Islet precursor cell (in vitro differentiated cells): ENCODE measurements around the gene PGF.

Experiments
- DNase-seq: peaks from one replicate; pipeline ENCODE4 v3.0.0-alpha.2; 2018

PGF gene

DNA sequence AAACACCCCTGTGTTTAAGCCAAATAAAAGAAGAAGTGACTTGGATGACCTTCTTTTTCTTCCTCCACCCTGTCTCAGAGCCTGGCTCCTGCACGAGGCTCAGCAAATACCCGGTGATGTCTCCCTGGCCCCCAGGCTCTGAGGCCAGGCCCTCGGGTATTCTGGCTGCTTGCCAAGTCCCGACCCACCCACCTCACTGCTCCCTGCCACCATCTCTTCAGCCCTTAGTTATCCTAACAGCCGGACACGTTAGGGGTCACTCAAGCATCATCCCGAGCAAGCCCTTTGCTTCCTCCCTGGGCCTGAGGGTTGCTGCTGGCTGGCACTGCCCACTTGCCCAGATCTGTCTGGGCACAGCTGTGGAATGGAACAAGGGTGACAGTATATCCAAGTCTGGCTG is 39.6 kb downstream of the PGF start:
- DNase-seq: no peak

DNA sequence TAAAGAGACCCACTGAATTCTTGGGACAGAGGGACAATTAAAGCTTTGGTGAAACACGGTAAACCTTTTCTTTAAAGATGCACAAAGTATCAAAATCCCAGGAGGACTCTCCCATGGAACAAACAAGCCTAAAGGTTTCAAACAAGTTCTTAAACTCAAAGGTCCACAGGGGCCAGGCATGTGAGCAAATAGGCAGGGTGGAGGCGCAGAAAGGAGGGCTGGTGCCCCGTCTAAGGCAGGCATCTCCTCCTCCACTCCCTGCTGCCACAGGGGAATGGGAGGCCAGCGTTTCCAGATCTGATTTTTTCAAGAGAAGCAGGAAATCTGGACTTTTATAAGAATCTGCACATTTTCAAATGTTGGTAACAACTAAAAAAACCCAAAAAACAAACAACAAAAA is 40.0 kb downstream of the PGF start:
- DNase-seq: no peak

DNA sequence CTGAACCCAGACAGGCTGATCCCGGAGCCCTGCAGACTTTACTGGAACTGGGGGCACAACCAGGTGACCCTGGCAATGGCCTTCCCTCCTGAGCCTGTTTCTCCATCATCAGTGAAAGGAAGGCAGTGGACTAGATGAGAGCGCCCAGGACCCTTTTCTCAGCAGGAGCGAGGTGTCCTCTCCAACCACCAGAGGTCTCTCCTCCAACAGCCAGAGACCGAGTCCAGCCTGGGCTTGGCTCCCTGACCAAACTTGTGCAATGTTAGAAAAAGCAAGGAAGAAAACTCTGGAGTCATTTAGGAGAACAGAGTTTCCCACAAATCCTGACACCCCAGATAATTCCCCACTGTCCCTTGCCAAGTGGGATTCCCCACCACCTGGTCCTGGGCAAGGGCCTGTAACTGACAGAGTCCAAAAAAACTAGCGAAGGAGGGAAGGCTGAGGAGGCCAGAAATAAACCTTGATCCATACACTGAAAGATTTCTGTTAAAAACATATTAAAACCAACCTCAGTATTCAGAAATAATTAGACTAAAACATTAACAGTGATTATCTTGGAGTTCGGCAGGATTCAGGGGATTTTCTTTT is 41.3 kb downstream of the PGF start:
- peak; percentile 84 for DNase-seq

DNA sequence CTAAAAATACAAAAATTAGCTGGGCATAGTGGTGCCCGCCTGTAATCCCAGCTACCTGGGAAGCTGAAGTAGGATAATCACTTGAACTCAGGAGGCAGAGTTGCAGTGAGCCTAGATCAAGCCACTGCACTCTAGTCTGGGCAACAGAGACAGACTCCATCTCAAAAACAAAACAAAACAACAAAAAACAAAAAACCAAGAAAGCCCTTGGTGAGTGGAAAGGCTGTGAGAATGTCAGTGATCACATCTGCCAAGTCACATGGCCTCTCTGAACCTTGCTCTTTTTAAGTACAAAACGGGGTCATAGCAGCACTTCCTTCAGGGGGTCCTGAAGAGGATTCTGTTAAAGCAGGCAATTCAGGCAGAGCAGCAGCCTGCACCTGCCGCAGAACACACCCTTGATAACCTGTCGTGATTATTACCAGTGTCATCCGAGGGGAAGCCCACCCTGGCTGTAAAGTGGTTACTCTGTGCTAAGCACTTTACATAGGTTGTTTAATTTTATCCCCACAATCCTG is 41.9 kb downstream of the PGF start:
- no peak for DNase-seq

DNA sequence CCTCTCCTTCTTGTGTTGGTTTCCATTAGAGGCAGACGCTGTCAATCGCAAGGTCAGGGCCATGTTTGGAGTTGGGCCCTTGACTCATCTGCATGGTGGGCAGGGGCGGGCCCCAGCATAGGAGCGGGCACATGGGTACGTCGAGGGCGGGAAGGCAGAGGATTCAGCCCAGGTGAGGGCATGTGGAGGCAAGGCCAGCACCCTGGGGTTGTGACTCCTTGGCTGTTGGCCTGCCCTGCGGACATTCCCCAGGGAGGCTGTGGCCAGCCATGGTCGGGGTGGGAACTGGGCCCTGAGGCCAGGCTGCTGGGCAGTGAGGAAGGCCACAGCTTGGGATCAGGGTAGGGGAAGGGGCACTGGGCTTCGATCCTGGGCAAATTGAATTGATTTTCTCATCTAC is 42.6 kb downstream of the PGF start:
- no peak for DNase-seq

DNA sequence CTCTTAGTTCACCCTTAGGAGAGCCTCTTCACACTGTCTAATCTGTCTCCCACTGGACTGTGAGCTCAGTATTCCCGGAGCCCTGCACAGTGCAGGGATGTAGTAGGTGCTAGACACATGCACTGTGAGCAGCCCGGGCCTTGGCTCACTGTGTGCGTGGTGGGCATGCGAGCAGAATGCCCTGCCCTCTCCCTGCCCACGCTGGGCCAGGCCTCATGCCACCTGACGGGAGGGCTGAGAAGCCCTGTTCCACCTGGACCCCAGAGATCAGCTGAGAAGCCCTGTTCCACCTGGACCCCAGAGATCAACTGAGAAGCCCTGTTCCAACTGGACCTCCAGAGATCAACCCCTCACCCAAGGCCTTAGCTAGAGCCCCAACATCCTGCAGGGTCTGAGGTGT is 43.3 kb downstream of the PGF start:
- no peak for DNase-seq

DNA sequence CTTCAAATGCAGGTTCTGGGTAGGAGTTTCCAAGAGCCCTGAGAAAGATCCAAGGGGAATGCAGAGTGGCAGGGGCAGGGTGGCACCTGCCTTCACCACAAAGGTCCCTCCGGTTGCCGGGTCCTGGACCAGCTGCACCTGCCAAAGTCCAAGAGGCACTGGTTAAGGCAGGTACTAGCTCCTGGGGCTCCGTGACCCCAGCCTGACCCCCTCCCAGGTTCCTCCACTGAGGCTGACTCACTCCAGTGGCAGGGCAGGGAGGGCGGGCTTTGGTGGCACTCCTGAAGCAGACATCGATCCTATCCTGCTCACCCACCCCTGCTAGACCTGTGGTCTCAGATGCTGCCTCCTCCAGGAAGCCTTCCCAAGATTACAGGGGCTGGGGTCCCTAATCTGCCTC is 43.7 kb downstream of the PGF start:
- DNase-seq: no peak

DNA sequence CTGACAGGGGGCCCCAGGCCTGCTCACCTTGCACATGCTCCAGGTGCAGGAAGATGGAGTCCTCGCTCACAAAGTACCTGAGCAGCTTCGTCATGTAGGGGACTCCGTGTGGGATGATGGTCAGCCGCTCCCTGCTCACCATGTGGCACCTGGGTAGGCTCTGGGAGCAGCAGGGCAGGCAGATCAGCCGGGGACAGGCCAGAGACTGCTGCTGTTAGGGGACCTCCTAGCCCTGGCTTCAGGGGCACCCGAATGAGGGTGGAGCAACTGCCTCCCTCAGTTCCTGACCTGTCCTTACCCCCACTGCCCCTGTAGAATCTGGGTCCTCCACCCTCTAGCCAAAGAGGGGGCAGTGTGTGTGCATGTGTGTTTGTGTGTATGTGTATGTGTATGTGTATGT is 44.2 kb downstream of the PGF start:
- DNase-seq: no peak

DNA sequence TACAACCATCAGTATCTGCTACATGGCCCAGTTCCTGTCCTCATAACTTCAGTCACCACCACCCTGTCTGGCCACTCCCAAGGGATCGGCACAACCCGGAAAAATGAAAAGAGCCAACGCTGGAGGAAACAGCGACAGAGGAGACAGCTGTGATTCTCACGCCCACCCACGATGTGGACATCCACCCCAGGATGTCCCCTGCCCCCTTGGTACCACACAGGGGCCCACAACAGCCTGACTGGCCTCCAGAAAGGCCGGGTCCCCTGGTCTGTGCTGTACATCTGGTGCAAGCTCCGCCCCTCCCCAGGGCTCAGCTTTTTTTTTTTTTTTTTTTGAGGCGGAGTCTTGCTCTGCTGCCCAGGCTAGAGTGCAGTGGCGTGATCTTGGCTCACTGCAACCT is 44.8 kb downstream of the PGF start:
- DNase-seq: no peak

DNA sequence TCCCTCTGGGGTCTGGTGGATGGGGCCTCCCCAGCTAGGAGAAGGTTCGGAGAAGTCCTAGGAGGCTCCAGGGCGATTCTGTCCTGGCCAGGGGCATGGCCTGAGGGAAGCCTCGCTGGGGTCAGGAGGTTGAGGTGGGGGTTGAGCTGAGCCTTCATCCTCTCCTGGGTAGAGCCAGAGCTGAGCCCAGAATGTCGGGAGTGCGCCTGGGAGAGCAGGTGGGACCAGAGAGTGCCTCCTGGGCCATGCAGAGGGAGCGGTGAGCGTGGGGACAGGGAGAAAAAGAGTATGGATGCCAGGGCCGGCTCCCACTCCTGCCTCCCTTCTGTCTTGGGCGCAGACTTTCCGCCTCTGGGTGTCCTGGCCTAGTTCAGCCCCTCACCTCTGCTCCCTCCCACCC is 45.5 kb downstream of the PGF start:
- DNase-seq: no peak

DNA sequence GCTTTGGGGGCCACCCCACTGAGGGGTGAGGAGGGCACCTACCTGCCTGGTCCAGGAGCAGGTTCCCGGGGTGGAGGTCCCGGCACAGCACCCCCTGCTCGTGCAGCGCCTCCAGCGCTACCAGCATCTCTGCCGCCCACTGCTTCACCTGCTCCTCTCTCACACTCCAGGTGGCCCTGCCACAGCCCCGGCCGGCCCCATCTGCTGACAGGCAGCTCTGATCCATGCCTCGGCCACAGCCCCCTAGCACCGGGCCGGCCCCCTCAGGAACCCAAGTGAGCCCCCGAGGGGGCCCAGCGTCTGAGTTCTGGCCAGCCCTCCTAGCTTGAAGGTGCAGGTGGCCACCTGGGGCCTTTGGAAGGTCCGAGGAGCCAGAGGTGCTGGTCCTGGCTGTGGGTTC is 45.9 kb downstream of the PGF start:
- no peak for DNase-seq

DNA sequence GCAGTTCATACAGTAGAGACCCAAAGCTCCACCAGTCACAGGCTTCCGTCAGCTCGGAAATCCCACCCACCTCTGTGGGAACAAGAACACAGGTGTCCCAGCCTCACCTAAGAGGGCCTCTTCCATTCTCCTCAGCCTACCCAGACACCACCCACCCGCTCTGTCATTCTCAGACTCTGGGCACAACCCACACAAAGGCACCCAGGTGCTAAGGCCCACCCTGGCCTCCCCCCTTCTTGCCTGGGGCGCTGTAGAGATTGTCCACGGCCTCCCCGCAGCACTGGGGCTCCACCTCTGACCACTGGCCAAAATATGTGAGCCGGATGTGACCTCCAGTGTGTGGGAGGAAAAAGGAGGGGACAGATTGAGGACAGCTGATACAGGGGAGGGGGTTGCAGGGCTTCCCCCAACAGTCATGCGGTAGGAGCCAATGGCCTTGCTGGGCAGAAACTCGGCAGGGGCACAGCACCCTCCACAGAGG is 46.5 kb downstream of the PGF start:
- no peak for DNase-seq

DNA sequence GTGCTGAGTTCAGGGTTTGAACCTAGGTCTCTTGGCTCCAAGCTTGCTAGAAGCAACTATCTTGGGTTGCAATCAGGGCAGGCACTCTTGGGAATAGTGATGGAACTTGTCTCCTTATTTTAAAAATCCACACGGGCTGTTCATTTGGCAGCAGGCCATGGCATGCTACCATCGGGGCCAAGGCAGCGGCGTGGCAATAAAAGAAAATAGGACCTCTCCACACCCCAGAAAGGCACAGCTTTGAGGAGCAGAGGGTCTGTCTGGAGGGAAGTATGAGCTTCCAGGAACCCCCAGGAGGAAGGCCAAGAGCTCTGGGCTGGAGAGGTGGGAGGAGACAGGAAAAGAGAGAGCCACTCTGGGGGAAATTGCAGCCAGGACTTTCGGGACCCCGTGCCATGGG is 47.7 kb downstream of the PGF start:
- no peak for DNase-seq

DNA sequence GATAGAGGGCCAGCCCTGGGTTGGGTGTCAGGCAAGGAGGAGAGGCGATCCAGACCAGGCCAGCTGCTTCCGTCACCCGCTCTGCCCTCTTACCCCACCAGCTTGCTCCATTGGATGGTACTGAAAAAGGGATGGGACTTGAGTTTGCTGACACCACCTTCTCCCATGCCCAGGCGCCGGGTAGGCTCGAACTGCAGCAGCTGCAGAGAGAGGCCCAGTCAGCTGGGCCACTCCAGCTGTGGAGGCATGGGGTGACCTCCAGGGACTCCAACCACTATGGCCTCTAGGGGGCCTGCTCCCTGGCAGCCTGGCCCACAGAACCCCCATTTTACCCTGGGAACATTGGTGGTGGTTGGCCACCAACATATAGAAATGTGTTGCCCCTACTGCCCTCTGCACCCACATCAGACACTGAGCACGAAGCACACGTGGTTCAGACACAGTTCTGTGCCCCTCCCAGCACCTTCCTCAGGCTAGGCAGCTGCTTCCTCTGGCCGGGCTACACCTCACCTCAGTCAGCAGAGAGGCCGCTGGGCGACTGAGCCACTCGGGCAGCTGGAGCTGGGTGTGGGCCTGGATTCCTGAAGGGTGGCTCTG is 48.4 kb downstream of the PGF start:
- no peak for DNase-seq

DNA sequence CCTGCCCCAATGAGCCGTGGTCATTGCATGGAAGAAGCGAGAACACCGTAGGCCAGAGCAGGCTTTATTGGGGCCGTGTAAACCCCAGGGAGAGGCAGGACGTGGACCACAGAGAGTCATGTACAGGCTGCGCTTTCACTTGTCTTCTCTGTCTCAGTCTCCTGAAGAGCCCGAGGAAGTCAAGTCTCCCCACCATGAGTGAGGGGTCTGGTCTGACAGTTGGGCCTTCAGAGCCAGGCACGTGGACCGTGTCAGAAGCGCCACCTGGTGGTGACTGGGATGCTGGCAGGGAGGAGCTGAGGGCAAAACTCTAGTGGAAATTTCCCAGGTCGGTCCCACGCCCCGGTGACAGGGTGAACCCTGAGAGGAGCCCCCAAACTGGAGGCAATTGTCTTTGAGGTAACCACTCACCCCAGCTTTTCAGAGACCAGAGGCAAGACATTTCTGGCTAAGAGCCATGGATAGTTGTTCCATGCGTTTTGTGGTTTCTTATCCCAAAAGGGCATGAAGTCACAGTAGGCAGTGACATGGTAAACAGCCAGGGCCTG is 49.7 kb downstream of the PGF start:
- peak; percentile 76 for DNase-seq

DNA sequence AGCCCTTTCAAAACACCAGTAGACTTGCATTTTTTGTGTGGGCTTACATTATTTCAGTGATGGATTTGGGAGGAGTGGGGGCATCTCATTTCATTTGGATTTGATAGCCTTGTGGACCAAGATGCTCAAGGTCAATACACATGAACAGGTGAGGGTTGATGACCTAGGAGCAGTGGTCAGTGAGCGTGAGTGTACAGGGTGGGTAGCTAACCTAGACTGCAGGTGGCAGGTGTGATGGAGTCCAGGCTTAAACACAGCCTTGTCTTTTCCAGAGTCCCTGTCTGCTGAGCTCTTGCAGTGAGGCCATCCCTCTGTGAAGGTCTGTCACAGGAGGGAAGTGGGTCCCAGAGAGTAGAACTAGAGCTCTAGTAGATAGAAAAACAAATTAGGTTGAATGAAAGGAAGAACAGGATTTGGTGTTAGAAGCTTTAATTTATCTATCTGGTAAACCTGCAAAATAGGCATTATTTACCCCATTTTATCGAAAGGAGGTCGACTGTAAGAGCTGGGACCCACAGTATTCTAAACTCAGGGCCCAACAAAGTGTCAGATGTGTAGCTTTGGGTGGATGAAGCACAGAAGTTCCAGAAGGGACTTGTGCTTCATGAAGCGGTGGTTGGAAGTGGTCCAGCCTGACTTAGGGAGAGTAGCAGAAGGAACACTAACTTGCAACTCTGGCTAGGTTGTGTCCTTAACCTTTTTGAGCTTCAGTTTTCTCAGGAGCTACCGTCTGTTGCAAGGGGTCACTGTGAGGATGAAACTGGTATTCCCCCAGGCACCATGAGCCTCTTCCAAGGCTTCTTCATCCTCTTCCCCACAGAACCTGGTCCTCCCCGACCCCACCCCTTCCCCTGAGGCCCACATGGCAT is 50.5 kb downstream of the PGF start:
- no peak for DNase-seq

DNA sequence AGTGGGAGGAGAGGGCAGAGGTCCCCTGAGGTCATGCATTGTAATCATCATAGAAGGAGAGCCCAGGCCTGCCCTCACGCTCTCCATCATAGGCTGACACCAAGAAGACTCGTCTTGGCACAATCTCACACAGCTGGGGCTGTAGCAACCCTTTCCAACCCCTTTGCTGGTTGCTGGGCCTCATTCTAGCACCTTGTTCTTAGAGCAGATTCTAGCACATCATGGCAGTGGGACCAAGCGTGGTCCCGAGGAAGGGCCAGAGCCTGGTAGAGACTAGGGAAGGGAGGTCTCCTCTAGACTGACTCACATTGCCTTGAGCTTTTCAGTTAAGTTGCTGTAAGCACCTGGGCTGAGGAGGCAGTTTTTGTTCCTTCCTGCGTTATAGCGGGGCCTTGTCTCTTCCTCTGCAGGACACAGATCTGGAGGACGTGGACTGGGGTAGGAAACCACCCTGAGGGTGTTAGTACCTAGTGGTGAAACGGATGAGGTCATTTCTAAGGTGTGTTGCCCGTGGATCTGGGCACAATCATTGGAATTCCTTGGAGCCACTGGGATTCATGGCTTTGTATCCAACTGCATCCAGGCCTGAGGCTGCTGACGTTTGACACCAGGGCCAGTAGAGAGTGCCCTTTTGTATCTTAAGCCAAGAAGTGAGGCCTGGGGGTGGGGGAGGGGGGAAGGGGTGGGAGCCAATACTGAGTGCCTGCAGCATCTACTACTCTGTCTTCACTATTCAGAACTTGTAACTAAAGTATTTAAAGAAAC is 52.3 kb downstream of the PGF start:
- DNase-seq: peak; percentile 82

DNA sequence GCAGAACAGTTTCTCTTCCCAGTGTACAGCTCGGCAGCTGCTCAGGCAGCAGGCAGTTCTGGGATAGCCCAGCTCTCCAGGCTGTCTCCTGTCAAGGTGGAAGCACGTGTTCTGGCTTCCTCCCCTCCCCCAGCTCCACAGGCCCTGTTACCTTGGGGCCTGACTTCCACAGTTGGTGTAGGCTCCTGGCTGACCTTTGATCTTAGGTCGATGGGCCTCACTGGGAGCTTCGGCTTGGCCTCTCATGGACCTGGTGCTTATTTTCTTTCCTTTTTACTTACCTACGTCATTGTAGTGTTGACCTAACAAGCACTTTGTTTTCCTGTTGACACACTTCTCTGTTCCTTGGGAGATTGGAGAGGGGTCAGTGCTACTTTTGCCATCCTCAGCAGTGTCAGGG is 56.7 kb downstream of the PGF start:
- no peak for DNase-seq

DNA sequence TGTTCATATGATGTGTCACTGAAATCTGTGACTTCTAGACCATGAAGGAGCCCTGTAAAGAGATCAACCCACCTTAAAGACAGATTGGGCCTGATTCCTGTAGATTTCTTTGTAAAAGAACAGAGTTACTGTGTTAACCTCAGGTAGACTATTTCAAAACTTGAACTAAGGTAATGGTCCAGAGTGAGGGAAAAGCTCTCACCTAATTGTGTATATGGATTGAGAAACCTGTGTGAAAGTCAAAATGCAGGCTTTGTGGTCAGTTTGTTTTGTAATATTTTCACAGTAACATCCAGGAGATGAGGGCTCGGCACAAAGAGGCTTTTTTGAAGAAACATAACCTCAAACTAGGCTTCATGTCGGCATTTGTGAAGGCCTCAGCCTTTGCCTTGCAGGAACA is 57.3 kb downstream of the PGF start:
- DNase-seq: no peak

DNA sequence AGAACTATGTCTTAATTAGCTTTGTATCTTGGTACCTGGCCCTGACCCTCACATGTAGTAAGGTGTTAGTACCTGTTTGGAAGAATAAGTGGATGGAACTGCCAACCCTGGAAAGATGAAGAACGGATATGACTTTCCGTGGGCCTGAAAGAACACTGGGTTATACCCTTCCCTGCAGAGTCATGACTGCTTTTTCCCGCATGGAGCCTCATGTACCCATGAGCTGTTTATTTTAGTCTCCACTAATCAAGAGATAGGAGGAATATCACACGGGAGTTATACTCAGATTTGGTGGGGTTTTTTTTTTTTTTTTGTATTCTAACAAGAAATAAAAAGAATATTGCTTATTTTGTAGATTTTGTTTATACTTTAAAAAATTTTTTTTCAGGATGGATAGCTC is 57.8 kb downstream of the PGF start:
- DNase-seq: no peak

DNA sequence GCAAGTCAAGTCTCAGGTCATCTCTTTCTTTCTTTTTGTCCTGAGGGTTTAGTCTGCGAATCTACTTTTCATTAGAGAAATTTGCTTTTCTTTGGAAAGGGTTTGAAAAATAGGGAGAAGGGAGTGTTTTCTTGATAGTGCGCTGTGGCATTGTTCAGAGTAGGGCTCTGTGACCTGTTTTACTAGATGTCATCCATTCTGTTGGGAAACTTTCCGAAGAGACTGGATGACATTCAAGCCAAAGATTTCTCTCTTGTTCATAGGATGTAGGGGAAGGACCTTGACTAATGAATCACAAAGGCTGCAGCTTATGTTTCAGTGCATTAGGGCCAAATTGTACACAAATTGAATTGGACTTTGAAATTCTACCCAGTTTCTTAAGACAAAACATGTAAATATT is 59.0 kb downstream of the PGF start:
- DNase-seq: no peak

DNA sequence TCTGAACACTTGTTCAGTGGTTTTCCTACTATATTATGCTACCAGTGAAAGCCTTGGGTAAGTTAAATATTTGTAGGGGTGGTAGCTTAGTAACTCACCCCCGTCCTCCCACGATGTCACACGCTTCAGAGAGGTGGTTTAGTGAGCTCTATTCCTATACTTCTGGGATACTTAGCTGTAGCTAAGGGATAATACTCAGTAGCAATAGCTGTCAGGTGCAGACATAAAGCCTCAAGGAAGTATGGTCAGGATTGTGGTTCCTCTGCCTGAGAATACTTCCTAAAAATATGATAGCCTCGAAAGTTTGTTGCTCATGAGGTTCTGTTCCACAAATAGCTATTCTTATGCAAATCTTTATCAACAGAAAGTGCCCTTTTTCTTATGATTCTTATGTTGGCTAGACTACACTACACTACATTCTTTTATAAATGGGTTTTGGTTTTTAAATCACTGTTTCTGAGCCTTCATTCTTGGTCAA is 61.7 kb downstream of the PGF start:
- DNase-seq: no peak

DNA sequence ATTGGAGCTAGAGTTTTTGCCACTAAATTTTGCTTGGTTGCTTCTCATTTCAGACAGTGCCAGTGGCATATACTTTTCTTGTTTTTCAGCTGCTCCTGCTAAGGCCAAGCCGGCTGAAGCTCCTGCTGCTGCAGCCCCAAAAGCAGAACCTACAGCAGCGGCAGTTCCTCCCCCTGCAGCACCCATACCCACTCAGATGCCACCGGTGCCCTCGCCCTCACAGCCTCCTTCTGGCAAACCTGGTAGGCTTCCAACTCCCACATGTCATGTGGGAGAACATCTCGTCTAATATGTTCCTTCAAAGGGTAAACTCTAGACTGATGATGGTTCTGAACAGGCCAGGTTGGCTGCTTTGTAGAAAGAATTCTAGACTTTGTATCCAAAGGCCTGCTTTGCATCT is 62.7 kb downstream of the PGF start:
- DNase-seq: no peak
